Activated naive CD4-positive, alpha-beta T cell treated with anti-CD3 and anti-CD28 coated beads for 36 hours (primary cell): Measurements from ENCODE around the gene SCEL. TPM values are rescaled to one million over a fixed set of nuclear protein-coding genes. Genes with fewer than 3 reads are reported as not detected.
"Not testable (repeated sequence)": the region's sequence is repeated elsewhere in the genome, so short reads cannot be mapped to it uniquely, and the experiment has no call there.

Source experiments
- CTCF ChIA-PET: fragments of 350-600 bp; sonication (Branson Sonifier 250); formaldehyde crosslinking; loops from one replicate; lab custom pipeline; 2021; ENCODE audit warnings: antibody characterized with exemption; lab: Charles Lee
- DNase-seq: peaks from one replicate; pipeline ENCODE4 v3.0.0-alpha.2; 2020
- H3K27ac Mint-ChIP-seq: one replicate; pipeline ENCODE4 v1.8.0; 2021; ENCODE audit warnings: mild to moderate bottlenecking, mixed read lengths
- H3K27me3 Mint-ChIP-seq: one replicate; pipeline ENCODE4 v1.8.0; 2021; ENCODE audit warnings: low read depth, mixed read lengths
- H3K36me3 Mint-ChIP-seq: one replicate; pipeline ENCODE4 v1.8.0; 2021; ENCODE audit warnings: low read depth, mixed read lengths
- H3K4me1 Mint-ChIP-seq: one replicate; pipeline ENCODE4 v1.8.0; 2021; ENCODE audit warnings: low read depth, mixed read lengths
- H3K4me3 Mint-ChIP-seq: one replicate; pipeline ENCODE4 v1.8.0; 2021; ENCODE audit warnings: mild to moderate bottlenecking, moderate library complexity, mixed read lengths
- H3K9me3 Mint-ChIP-seq: one replicate; pipeline ENCODE4 v1.8.0; 2021; ENCODE audit warnings: mixed read lengths
- intact Hi-C: fragments of 100-400 bp; cut with micrococcal nuclease; formaldehyde crosslinking; loops from one replicate; pipeline ENCODE4 v1.15.1; 2023
- total RNA-seq, 2 experiments: library from RNA; stranded (reverse); gene quantifications; one replicate each; pipeline ENCODE4 v1.2.3, GENCODE V29; 2021

SCEL gene
- total RNA-seq, 2 experiments from 2014 or later = not detected

GRCh38 chr13:77510156-77510555 lies 25.4 kb upstream of the SCEL start:
- no peaks in the 10 kb centered on the region for H3K27me3 Mint-ChIP-seq
- peaks cover 16% of the 10 kb centered on the region for H3K4me1 Mint-ChIP-seq
- no peak overlapping the region for H3K27ac Mint-ChIP-seq
- no peaks in the 10 kb centered on the region for H3K9me3 Mint-ChIP-seq
- intact Hi-C loops = no loop called here
- H3K4me3 Mint-ChIP-seq = no peak overlapping the region
- CTCF ChIA-PET = no interaction called here
- H3K36me3 Mint-ChIP-seq = no peaks in the 10 kb centered on the region
- no peak for DNase-seq

- H3K4me3 Mint-ChIP-seq = no peak overlapping the region
- CTCF ChIA-PET = no interaction called here
- H3K27me3 Mint-ChIP-seq = no peaks in the 10 kb centered on the region
- no peak overlapping the region for H3K27ac Mint-ChIP-seq
- DNase-seq = no peak
- peaks cover 24% of the 10 kb centered on the region for H3K4me1 Mint-ChIP-seq
- intact Hi-C loops = no loop called here
- H3K9me3 Mint-ChIP-seq = no peaks in the 10 kb centered on the region
- no peaks in the 10 kb centered on the region for H3K36me3 Mint-ChIP-seq
Observed at GRCh38 chr13:77511552-77511951, 24.0 kb upstream of the SCEL start.

DNA sequence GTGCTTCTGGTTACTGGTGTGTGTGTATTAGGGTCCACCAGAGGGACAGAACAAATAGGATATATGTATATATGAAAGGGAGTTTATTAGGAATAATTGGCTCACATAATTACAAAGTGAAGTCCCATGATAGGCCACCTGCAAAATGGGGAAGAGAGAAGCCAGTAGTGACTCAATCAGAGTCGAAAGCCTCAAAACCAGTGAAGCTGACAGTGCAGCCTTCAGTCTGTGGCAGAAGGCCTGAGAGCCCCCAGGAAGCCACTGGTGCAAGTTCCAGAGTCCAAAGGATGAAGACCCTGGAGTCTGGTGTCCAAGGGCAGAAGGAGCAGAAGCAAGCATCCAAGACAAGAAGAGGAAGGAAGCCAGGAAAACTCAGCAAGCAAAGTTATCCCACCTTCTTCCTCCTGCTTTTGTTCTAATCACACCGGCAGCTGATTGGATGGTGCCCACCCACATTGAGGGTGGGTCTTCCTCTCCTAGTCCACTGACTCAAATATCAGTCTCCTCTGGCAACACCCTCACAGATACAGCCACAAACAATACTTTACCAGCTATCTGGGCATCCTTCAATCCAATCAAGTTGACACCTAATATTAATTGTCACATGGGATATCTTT lies 21.7 kb upstream of the SCEL start:
- Mint-ChIP-seq H3K27me3 (no peaks in the 10 kb centered on the region), H3K4me1 (peaks cover 24% of the 10 kb centered on the region), H3K9me3 (no peaks in the 10 kb centered on the region), H3K27ac (no peak overlapping the region), H3K36me3 (no peaks in the 10 kb centered on the region), H3K4me3 (no peak overlapping the region)
- DNase-seq = no peak
- CTCF ChIA-PET = interaction anchor here (0.6 kb wide), 1 partner anchor 87 kb away, joined by 3 read pairs; no protein-coding TSS in a partner anchor
- intact Hi-C loops = no loop called here

GRCh38 chr13:77514336-77514726 lies 21.2 kb upstream of the SCEL start:
- intact Hi-C loops = no loop called here
- no peak for DNase-seq
- Mint-ChIP-seq H3K9me3 (no peaks in the 10 kb centered on the region), H3K27me3 (no peaks in the 10 kb centered on the region), H3K36me3 (no peaks in the 10 kb centered on the region), H3K4me1 (peaks cover 19% of the 10 kb centered on the region), H3K27ac (no peak overlapping the region), H3K4me3 (no peak overlapping the region)
- CTCF ChIA-PET = interaction anchor here (0.6 kb wide), 1 partner anchor 88 kb away, joined by 3 read pairs; no protein-coding TSS in a partner anchor

DNA sequence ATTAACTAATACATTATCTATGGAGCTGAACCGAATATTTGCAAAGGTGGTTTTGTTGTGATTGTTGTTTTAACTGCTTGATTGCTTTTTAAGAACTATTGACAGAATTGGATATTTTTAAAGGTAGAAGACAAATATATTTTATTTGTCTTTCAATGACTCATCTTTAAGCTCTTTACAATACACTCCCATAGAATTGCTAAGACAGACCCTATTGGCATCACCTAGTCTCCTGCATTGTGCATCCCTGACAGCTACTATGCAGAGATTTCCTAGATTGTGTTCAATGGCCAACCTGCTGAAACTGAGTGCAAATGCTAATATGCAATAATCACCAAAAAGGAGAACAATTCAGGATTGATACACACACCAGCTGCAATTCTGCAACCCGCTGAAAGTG lies 19.7 kb upstream of the SCEL start:
- CTCF ChIA-PET = no interaction called here
- Mint-ChIP-seq H3K4me1 (peaks cover 13% of the 10 kb centered on the region), H3K36me3 (no peaks in the 10 kb centered on the region), H3K9me3 (no peaks in the 10 kb centered on the region), H3K4me3 (no peak overlapping the region), H3K27me3 (no peaks in the 10 kb centered on the region), H3K27ac (no peak overlapping the region)
- intact Hi-C loops = loop anchor here (2.0 kb wide), 1 partner anchor 49 kb away; no protein-coding TSS in a partner anchor
- no peak for DNase-seq

DNA sequence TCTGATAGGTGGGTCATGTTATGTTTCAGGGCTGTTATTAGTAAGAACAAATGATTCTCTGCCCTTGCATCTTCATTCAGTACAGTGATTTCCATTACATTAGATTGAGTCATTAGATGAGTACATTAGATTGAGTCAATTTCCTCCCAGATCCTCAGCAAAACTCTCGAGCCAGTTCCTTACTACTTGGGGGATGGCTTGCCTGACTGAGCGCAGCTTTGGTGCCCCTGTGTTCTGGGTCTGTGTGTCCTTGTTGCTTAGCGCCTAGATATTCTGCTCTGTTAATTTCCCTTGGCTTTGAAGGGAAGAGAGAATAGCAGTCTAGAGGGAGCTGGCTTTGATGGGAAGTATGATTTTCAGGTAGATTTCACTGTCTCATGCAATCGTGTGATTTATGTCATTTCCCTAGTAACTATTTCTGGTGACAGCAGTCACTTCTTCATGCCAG lies 19.1 kb upstream of the SCEL start:
- intact Hi-C loops = loop anchor here (2.0 kb wide), 1 partner anchor 48 kb away; no protein-coding TSS in a partner anchor
- CTCF ChIA-PET = no interaction called here
- Mint-ChIP-seq H3K27me3 (no peaks in the 10 kb centered on the region), H3K9me3 (no peaks in the 10 kb centered on the region), H3K4me1 (peaks cover 13% of the 10 kb centered on the region), H3K27ac (peak overlapping the region; percentile 19), H3K4me3 (no peak overlapping the region), H3K36me3 (no peaks in the 10 kb centered on the region)
- peak; percentile 15 for DNase-seq

DNA sequence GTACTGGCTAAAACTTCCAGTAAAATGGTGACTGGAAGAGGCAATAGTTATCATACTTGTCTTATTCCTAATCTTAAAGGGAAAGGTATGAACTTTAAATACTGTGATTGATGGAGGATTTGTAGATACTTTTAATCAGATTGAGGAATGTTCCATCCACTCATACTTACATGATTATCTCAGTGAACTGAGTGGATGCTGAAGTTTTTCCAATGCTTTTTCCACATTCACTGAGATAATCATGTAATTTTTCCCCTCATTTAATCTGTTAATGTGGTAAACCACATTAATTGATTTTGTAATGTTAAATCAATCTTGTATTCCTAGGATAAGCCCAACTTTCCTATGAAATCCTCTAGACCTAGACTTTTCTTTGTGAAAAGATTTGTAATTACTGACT lies 17.2 kb upstream of the SCEL start:
- no peaks in the 10 kb centered on the region for H3K9me3 Mint-ChIP-seq
- CTCF ChIA-PET = no interaction called here
- H3K4me1 Mint-ChIP-seq = peaks cover 13% of the 10 kb centered on the region

GRCh38 chr13:77519396-77519795 lies 16.1 kb upstream of the SCEL start:
- DNase-seq, H3K4me3 Mint-ChIP-seq, H3K27ac Mint-ChIP-seq, H3K27me3 Mint-ChIP-seq, H3K4me1 Mint-ChIP-seq, CTCF ChIA-PET, intact Hi-C loops, H3K36me3 Mint-ChIP-seq, H3K9me3 Mint-ChIP-seq: not testable (repeated sequence)

More for the DNA sequence above, 17.2 kb upstream of the SCEL start:
- intact Hi-C loops = no loop called here
- DNase-seq = no peak
- no peaks in the 10 kb centered on the region for H3K36me3 Mint-ChIP-seq
- H3K4me3 Mint-ChIP-seq = no peak overlapping the region
- H3K27me3 Mint-ChIP-seq = no peaks in the 10 kb centered on the region
- H3K27ac Mint-ChIP-seq = no peak overlapping the region

- peaks cover 8% of the 10 kb centered on the region for H3K4me1 Mint-ChIP-seq
- no peaks in the 10 kb centered on the region for H3K27me3 Mint-ChIP-seq
- intact Hi-C loops = no loop called here
- CTCF ChIA-PET = no interaction called here
- H3K27ac Mint-ChIP-seq = no peak overlapping the region
- no peak for DNase-seq
- no peaks in the 10 kb centered on the region for H3K9me3 Mint-ChIP-seq
- H3K36me3 Mint-ChIP-seq = no peaks in the 10 kb centered on the region
- H3K4me3 Mint-ChIP-seq = no peak overlapping the region
Observed at GRCh38 chr13:77519808-77520207, 15.7 kb upstream of the SCEL start.

- CTCF ChIA-PET = interaction anchor here (1.4 kb wide), 1 partner anchor 43 kb away, joined by 5 read pairs; no protein-coding TSS in a partner anchor
- DNase-seq = no peak
- no peaks in the 10 kb centered on the region for H3K9me3 Mint-ChIP-seq
- H3K27me3 Mint-ChIP-seq = no peaks in the 10 kb centered on the region
- H3K4me1 Mint-ChIP-seq = peaks cover 3% of the 10 kb centered on the region
- H3K4me3 Mint-ChIP-seq = no peak overlapping the region
- no peaks in the 10 kb centered on the region for H3K36me3 Mint-ChIP-seq
- intact Hi-C loops = no loop called here
- H3K27ac Mint-ChIP-seq = no peak overlapping the region
Observed at GRCh38 chr13:77521194-77521593, 14.3 kb upstream of the SCEL start.

GRCh38 chr13:77521595-77522367 lies 13.7 kb upstream of the SCEL start:
- Mint-ChIP-seq H3K27ac (no peak overlapping the region), H3K36me3 (no peaks in the 10 kb centered on the region), H3K4me3 (no peak overlapping the region), H3K4me1 (no peaks in the 10 kb centered on the region), H3K9me3 (no peaks in the 10 kb centered on the region), H3K27me3 (no peaks in the 10 kb centered on the region)
- CTCF ChIA-PET = interaction anchor here (1.4 kb wide), 1 partner anchor 43 kb away, joined by 5 read pairs; no protein-coding TSS in a partner anchor
- intact Hi-C loops = no loop called here
- no peak for DNase-seq

DNA sequence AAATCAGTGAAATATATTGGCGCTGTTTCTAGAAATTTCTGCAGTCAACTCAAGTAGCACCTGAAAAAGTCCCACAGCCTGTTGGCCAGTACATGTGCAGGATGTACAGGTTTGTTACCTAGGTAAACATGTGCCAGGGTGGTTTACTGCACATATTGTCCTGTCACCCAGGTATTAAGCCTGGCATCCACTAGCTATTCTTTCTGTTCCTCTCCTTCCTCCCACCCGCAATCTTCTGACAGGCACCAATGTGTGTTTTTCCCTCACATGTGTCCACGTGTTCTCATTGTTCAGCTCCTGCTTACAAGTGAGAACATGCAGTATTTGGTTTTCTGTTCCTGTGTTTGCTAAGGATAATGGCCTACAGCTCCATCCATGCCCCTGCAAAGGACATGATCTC lies 13.1 kb upstream of the SCEL start:
- intact Hi-C loops = no loop called here
- Mint-ChIP-seq H3K9me3 (no peaks in the 10 kb centered on the region), H3K4me3 (no peak overlapping the region), H3K27me3 (no peaks in the 10 kb centered on the region), H3K27ac (no peak overlapping the region), H3K4me1 (no peaks in the 10 kb centered on the region), H3K36me3 (no peaks in the 10 kb centered on the region)
- DNase-seq = no peak
- CTCF ChIA-PET = no interaction called here

DNA sequence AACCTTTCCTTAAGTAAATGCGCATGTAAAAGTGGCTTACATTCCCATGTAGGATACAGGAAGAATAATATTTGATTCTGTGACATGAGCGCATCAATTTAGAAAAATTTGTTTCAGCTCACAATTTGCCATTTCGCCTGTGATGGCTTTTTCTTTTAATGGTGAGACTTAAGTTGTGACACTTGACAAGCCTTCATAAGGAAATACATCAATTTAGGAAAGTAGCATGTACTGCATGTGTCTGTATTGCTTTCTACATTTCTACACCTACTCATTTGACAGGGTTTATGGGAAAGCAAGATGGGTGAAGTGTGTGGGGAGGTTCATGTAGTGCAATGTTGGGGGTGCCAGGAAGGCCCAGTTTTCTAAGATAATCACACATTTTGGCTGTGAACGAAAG lies 12.1 kb upstream of the SCEL start:
- CTCF ChIA-PET = no interaction called here
- H3K4me3 Mint-ChIP-seq = no peak overlapping the region
- intact Hi-C loops = no loop called here
- no peak for DNase-seq
- H3K27me3 Mint-ChIP-seq = no peaks in the 10 kb centered on the region
- H3K9me3 Mint-ChIP-seq = no peaks in the 10 kb centered on the region
- no peaks in the 10 kb centered on the region for H3K36me3 Mint-ChIP-seq
- no peaks in the 10 kb centered on the region for H3K4me1 Mint-ChIP-seq
- no peak overlapping the region for H3K27ac Mint-ChIP-seq
